HepG2 (cell line): ENCODE measurements around the gene CCDC201. TPM values are rescaled to one million over a fixed set of nuclear protein-coding genes. Genes with fewer than 3 reads are reported as not detected.

Source experiments
- CBX1 ChIP-seq: IDR thresholded peaks from one replicate; pipeline ENCODE4 v1.6.1; 2016; ENCODE audit warnings: antibody characterized with exemption, low read depth
- FOSL2 ChIP-seq: sonication (generic); formaldehyde crosslinking; IDR thresholded peaks from 2 replicates; pipeline ENCODE4 v1.4.0; 2020; ENCODE audit warnings: missing genetic modification reagents
- HNRNPK ChIP-seq: fragments of 200-400 bp; formaldehyde crosslinking; IDR thresholded peaks from 2 replicates; pipeline ENCODE4 v1.6.1; 2018; ENCODE audit warnings: low read length, low read depth, moderate library complexity, mild to moderate bottlenecking; ENCODE audit not compliant: poor library complexity, severe bottlenecking
- LCORL ChIP-seq, 2 experiments: fragments of 450-650 bp in 1 of 2; sonication (generic) in 1 of 2; formaldehyde crosslinking in 1 of 2; IDR thresholded peaks; 2 replicates each; pipeline versions ENCODE4 v1.5.0 to v1.6.1; 2017 to 2020; ENCODE audit warnings: antibody characterized with exemption in 1 of 2, missing genetic modification reagents in 1 of 2
- RFXAP ChIP-seq: sonication (generic); formaldehyde crosslinking; IDR thresholded peaks from 2 replicates; pipeline ENCODE4 v1.4.0; 2020; ENCODE audit warnings: missing genetic modification reagents, borderline replicate concordance
- SALL1 ChIP-seq: sonication (generic); formaldehyde crosslinking; IDR thresholded peaks from 2 replicates; pipeline ENCODE4 v1.8.0; 2022; ENCODE audit warnings: mild to moderate bottlenecking, missing genetic modification reagents
- SMYD3 ChIP-seq: sonication (generic); formaldehyde crosslinking; IDR thresholded peaks from 2 replicates; pipeline ENCODE4 v1.8.1; 2023; ENCODE audit warnings: mild to moderate bottlenecking, missing genetic modification reagents
- SP5 ChIP-seq: IDR thresholded peaks from 2 replicates; pipeline ENCODE4 v1.6.1; 2016; ENCODE audit warnings: low read depth, borderline replicate concordance
- TARDBP ChIP-seq: sonication (generic); formaldehyde crosslinking; IDR thresholded peaks from 2 replicates; pipeline ENCODE4 v1.8.0; 2022; ENCODE audit warnings: mild to moderate bottlenecking, missing genetic modification reagents
- U2AF2 ChIP-seq: fragments of 200-400 bp; formaldehyde crosslinking; IDR thresholded peaks from 2 replicates; pipeline ENCODE4 v1.6.1; 2017; ENCODE audit warnings: low read depth, mild to moderate bottlenecking, low read length
- ZNF724P ChIP-seq: sonication (generic); formaldehyde crosslinking; IDR thresholded peaks from 2 replicates; pipeline ENCODE4 v1.8.0; 2022; ENCODE audit warnings: missing genetic modification reagents, borderline replicate concordance
- ZSCAN20 ChIP-seq: sonication (generic); formaldehyde crosslinking; IDR thresholded peaks from 2 replicates; pipeline ENCODE4 v1.4.0; 2020; ENCODE audit warnings: missing genetic modification reagents, mild to moderate bottlenecking, borderline replicate concordance
- ZSCAN30 ChIP-seq: sonication (generic); formaldehyde crosslinking; IDR thresholded peaks from 2 replicates; pipeline ENCODE4 v1.5.0; 2020; ENCODE audit warnings: mild to moderate bottlenecking, missing genetic modification reagents
- polyA plus RNA-seq, 8 experiments: library from polyadenylated mRNA; depleted of rRNA in 3 of 8; stranded (reverse) in 7 of 8; unstranded in 1 of 8; fragments of >200 nt; fragmentation: Illumina TruSeq in 4 of 8; extraction: Trizol in 4 of 8; gene quantifications; 2 replicates each; pipeline versions ENCODE4 v1.2.1 to v1.2.3, GENCODE V29; 2011 to 2016; ENCODE audit warnings: low read depth in 4 of 8, missing spikeins in 1 of 8, mixed read lengths in 1 of 8; ENCODE audit not compliant: insufficient read depth in 1 of 8
- total RNA-seq, 5 experiments: library from RNA; depleted of rRNA; stranded (reverse); fragments of >200 nt; fragmentation: Illumina TruSeq; extraction: Trizol; gene quantifications; 2 replicates each; pipeline ENCODE4 v1.2.3, GENCODE V29; 2016; ENCODE audit warnings: low read depth in 1 of 5
- TF ChIP-seq, protein P1 (sequence below): sonication (generic); formaldehyde crosslinking; IDR thresholded peaks from 2 replicates; pipeline ENCODE4 v1.4.0; 2020; ENCODE audit warnings: missing genetic modification reagents
- TF ChIP-seq, protein P2 (sequence below): sonication (generic); formaldehyde crosslinking; IDR thresholded peaks from 2 replicates; pipeline ENCODE4 v1.4.0; 2020; ENCODE audit warnings: missing genetic modification reagents
- TF ChIP-seq, protein P3 (sequence below): sonication (generic); formaldehyde crosslinking; IDR thresholded peaks from 2 replicates; pipeline ENCODE4 v1.4.0; 2020; ENCODE audit warnings: missing genetic modification reagents
- TF ChIP-seq, protein P4 (sequence below): sonication (generic); formaldehyde crosslinking; IDR thresholded peaks from 2 replicates; pipeline ENCODE4 v1.5.0; 2020; ENCODE audit warnings: mild to moderate bottlenecking, missing genetic modification reagents

CCDC201 gene
- total and polyA plus RNA-seq, 2 of the 13 experiments (the other 11 are each of a cell fraction or from before 2014, with no cell fraction given), result 0.92 TPM; not detected in 1

DNA sequence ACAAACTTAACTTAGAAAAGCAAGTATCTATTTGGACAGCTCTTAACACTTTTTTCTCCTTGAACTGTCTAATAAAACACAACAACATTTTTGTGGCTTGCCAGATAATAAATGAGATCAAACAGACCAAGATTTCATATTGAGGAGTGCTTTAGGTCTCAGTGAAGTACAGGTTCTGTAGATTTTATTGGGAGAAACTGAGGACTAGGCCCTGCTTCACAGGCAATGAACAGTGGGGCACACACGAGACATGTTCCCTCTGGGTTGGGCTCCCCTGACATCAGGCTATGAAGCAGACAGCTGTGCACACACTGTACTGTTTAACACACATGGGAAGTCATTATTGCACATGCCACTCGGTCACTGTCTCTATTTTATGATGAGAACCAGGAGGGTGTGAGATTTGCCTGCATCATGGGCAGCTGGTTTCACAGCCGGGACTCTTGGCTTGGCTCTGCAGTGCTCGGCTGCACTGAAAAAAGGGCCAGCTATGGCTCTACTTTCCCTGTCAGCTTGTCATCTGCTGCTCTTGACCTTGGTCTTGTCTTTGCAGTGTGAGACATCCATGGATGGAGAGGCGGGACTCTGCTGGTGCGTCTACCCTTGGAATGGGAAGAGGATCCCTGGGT, 19.6 kb upstream of the CCDC201 start (continued):
- TF ChIP-seq, protein P1, sequence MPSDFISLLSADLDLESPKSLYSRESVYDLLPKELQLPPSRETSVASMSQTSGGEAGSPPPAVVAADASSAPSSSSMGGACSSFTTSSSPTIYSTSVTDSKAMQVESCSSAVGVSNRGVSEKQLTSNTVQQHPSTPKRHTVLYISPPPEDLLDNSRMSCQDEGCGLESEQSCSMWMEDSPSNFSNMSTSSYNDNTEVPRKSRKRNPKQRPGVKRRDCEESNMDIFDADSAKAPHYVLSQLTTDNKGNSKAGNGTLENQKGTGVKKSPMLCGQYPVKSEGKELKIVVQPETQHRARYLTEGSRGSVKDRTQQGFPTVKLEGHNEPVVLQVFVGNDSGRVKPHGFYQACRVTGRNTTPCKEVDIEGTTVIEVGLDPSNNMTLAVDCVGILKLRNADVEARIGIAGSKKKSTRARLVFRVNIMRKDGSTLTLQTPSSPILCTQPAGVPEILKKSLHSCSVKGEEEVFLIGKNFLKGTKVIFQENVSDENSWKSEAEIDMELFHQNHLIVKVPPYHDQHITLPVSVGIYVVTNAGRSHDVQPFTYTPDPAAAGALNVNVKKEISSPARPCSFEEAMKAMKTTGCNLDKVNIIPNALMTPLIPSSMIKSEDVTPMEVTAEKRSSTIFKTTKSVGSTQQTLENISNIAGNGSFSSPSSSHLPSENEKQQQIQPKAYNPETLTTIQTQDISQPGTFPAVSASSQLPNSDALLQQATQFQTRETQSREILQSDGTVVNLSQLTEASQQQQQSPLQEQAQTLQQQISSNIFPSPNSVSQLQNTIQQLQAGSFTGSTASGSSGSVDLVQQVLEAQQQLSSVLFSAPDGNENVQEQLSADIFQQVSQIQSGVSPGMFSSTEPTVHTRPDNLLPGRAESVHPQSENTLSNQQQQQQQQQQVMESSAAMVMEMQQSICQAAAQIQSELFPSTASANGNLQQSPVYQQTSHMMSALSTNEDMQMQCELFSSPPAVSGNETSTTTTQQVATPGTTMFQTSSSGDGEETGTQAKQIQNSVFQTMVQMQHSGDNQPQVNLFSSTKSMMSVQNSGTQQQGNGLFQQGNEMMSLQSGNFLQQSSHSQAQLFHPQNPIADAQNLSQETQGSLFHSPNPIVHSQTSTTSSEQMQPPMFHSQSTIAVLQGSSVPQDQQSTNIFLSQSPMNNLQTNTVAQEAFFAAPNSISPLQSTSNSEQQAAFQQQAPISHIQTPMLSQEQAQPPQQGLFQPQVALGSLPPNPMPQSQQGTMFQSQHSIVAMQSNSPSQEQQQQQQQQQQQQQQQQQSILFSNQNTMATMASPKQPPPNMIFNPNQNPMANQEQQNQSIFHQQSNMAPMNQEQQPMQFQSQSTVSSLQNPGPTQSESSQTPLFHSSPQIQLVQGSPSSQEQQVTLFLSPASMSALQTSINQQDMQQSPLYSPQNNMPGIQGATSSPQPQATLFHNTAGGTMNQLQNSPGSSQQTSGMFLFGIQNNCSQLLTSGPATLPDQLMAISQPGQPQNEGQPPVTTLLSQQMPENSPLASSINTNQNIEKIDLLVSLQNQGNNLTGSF (CRISPR knock-in tag), result peak; percentile 81; the same call in 1 of the 2 replicates
- TF ChIP-seq LCORL (IDR thresholded peaks at IDR 0.05) (no peak), LCORL (CRISPR knock-in tag; IDR thresholded peaks at IDR 0.05) (no peak), HNRNPK (no peak), ZSCAN20 (CRISPR knock-in tag) (peak; percentile 93), U2AF2 (no peak), ZSCAN30 (CRISPR knock-in tag) (no peak; the same call in 1 of the 2 replicates), CBX1 (peak; percentile 18), ZNF724P (CRISPR knock-in tag) (peak; percentile 88), SALL1 (CRISPR knock-in tag) (peak; percentile 94), SP5 (CRISPR knock-in tag) (0 out of 2 replicates have a peak, but pooled peaks have one; percentile 65), SMYD3 (peak; percentile 77; the same call in 1 of the 2 replicates), TARDBP (CRISPR knock-in tag) (0 out of 2 replicates have a peak, but pooled peaks have one; percentile 9), RFXAP (peak; percentile 37; the same call in 1 of the 2 replicates), FOSL2 (CRISPR knock-in tag) (peak; percentile 63)
- TF ChIP-seq, protein P2, sequence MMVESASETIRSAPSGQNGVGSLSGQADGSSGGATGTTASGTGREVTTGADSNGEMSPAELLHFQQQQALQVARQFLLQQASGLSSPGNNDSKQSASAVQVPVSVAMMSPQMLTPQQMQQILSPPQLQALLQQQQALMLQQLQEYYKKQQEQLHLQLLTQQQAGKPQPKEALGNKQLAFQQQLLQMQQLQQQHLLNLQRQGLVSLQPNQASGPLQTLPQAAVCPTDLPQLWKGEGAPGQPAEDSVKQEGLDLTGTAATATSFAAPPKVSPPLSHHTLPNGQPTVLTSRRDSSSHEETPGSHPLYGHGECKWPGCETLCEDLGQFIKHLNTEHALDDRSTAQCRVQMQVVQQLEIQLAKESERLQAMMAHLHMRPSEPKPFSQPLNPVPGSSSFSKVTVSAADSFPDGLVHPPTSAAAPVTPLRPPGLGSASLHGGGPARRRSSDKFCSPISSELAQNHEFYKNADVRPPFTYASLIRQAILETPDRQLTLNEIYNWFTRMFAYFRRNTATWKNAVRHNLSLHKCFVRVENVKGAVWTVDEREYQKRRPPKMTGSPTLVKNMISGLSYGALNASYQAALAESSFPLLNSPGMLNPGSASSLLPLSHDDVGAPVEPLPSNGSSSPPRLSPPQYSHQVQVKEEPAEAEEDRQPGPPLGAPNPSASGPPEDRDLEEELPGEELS, result peak; percentile 59
- TF ChIP-seq, protein P3, sequence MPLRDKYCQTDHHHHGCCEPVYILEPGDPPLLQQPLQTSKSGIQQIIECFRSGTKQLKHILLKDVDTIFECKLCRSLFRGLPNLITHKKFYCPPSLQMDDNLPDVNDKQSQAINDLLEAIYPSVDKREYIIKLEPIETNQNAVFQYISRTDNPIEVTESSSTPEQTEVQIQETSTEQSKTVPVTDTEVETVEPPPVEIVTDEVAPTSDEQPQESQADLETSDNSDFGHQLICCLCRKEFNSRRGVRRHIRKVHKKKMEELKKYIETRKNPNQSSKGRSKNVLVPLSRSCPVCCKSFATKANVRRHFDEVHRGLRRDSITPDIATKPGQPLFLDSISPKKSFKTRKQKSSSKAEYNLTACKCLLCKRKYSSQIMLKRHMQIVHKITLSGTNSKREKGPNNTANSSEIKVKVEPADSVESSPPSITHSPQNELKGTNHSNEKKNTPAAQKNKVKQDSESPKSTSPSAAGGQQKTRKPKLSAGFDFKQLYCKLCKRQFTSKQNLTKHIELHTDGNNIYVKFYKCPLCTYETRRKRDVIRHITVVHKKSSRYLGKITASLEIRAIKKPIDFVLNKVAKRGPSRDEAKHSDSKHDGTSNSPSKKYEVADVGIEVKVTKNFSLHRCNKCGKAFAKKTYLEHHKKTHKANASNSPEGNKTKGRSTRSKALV (CRISPR knock-in tag), result peak; percentile 83; the same call in 1 of the 2 replicates
- TF ChIP-seq, protein P4, sequence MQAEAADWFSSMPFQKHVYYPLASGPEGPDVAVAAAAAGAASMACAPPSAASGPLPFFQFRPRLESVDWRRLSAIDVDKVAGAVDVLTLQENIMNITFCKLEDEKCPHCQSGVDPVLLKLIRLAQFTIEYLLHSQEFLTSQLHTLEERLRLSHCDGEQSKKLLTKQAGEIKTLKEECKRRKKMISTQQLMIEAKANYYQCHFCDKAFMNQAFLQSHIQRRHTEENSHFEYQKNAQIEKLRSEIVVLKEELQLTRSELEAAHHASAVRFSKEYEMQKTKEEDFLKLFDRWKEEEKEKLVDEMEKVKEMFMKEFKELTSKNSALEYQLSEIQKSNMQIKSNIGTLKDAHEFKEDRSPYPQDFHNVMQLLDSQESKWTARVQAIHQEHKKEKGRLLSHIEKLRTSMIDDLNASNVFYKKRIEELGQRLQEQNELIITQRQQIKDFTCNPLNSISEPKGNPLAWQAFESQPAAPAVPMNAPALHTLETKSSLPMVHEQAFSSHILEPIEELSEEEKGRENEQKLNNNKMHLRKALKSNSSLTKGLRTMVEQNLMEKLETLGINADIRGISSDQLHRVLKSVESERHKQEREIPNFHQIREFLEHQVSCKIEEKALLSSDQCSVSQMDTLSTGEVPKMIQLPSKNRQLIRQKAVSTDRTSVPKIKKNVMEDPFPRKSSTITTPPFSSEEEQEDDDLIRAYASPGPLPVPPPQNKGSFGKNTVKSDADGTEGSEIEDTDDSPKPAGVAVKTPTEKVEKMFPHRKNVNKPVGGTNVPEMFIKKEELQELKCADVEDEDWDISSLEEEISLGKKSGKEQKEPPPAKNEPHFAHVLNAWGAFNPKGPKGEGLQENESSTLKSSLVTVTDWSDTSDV (CRISPR knock-in tag), result no peak; the same call in 1 of the 2 replicates
